Mammary epithelial cell (primary cell): ENCODE results near the gene NBAS.

ENCODE experiments used
- EZH2 ChIP-seq: IDR thresholded peaks from 2 replicates; pipeline ENCODE4 v1.6.1; 2012; ENCODE audit warnings: low read length, inconsistent platforms, borderline replicate concordance
- TF ChIP-seq, protein P1 (sequence below), 2 donors: IDR thresholded peaks in 1 of 2; conservative IDR thresholded peaks in 1 of 2; 2 replicates each; pipeline ENCODE4 v1.5.1; 2011 to 2012; ENCODE audit warnings: inconsistent platforms in 2 of 2, low read length in 2 of 2, mild to moderate bottlenecking in 2 of 2, control low read depth in 1 of 2, low read depth in 1 of 2; ENCODE audit not compliant: insufficient read depth in 1 of 2; ENCODE audit errors: extremely low read depth in 1 of 2

DNA sequence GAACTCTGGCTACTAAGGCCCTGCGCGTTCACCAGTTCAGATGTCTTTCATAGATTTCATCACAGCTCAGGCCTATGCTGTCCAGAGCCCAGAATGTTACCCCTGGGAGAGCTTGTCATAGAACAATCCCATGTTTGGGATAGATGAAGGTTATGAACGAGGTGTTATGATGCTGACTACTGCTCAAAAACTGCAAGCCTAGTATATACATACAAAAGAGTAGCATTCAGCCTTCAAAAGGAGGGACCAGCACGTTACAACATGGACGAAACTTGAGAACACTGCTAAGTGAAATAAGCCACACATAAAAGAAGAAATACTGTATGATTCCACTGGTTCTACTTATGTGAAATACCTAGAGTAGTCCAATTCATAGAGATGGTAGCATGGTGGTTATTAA is 401.9 kb downstream of the NBAS start:
- TF ChIP-seq, protein P1, sequence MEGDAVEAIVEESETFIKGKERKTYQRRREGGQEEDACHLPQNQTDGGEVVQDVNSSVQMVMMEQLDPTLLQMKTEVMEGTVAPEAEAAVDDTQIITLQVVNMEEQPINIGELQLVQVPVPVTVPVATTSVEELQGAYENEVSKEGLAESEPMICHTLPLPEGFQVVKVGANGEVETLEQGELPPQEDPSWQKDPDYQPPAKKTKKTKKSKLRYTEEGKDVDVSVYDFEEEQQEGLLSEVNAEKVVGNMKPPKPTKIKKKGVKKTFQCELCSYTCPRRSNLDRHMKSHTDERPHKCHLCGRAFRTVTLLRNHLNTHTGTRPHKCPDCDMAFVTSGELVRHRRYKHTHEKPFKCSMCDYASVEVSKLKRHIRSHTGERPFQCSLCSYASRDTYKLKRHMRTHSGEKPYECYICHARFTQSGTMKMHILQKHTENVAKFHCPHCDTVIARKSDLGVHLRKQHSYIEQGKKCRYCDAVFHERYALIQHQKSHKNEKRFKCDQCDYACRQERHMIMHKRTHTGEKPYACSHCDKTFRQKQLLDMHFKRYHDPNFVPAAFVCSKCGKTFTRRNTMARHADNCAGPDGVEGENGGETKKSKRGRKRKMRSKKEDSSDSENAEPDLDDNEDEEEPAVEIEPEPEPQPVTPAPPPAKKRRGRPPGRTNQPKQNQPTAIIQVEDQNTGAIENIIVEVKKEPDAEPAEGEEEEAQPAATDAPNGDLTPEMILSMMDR (conservative IDR thresholded peaks at IDR 0.05 in 1 of 2, IDR thresholded peaks at IDR 0.05 in 1 of 2; ENCODE audit: extremely low read depth in 1 of 2, insufficient read depth in 1 of 2, low read depth in 1 of 2, low read length in 2 of 2) = no peak
- no peak for TF ChIP-seq EZH2
